K562 (cell line): ENCODE measurements around the gene NT5C1A. TPM values are rescaled to one million over a fixed set of nuclear protein-coding genes. Genes with fewer than 3 reads are reported as not detected.

ENCODE experiments used
- ATAC-seq: fragments of 200-7000 bp; cut with Tn5 transposase; 3 replicates; pipeline ENCODE4 v1.9.1; 2020; ENCODE audit warnings: moderate library complexity
- BruUV-seq: library from RNA; stranded (reverse); fragments of 400-500 nt; replicated peaks from 2 replicates; lab custom pipeline; 2021; lab: Mats Ljungman, UMichigan
- CTCF ChIA-PET: fragments of 300-600 bp; formaldehyde crosslinking; extraction: SDS; loops from one replicate; lab custom pipeline; 2021; ENCODE audit warnings: low intra/inter-chr PET ratio; lab: Yijun Ruan, JAX
- POLR2A ChIA-PET: fragments of 300-600, 350-650 bp; sonication (Branson Sonifier 250); formaldehyde crosslinking; extraction: SDS; loops from one replicate; lab custom pipeline; 2021; ENCODE audit warnings: antibody characterized with exemption, inconsistent platforms; lab: Yijun Ruan, JAX
- DNase-seq, 4 experiments: peaks; one replicate each; pipeline versions ENCODE4 v3.0.0 to v3.0.0-alpha.2; 2011 to 2018; ENCODE audit warnings: low spot score in 3 of 4, mixed read lengths in 3 of 4; ENCODE audit errors: extremely low read depth in 1 of 4
- FAIRE-seq: peaks from 2 replicates; lab custom pipeline; 2011; peaks lifted over from hg19 to GRCh38; lab: Jason Lieb, UNC
- H2AFZ ChIP-seq: 2 replicates; pipeline ENCODE4 v1.6.0; 2011; ENCODE audit warnings: low read depth, low read length, control low read depth, inconsistent platforms
- H3K27ac ChIP-seq: fragments of 200-600 bp; 3 replicates; pipeline ENCODE4 v1.8.0; 2011; ENCODE audit warnings: low read depth, mild to moderate bottlenecking, control low read depth, inconsistent platforms, low read length, moderate library complexity, mixed read lengths; ENCODE audit errors: extremely low read depth
- H3K27me3 ChIP-seq, 2 experiments: fragments of 300-600 bp in 1 of 2; 2 replicates in 1 of 2; 3 replicates in 1 of 2; pipeline versions ENCODE4 v1.6.0 to v1.8.0; 2011; ENCODE audit warnings: inconsistent platforms in 2 of 2, low read length in 2 of 2, mild to moderate bottlenecking in 1 of 2, mixed read lengths in 1 of 2, moderate library complexity in 1 of 2; ENCODE audit not compliant: control insufficient read depth in 2 of 2, insufficient read depth in 2 of 2
- H3K36me3 ChIP-seq: fragments of 300-600 bp; 3 replicates; pipeline ENCODE4 v1.8.0; 2011; ENCODE audit warnings: mild to moderate bottlenecking, low read length, inconsistent platforms; ENCODE audit not compliant: control insufficient read depth, insufficient read depth
- H3K4me1 ChIP-seq, 2 experiments: fragments of 200-600 bp in 1 of 2; replicated peaks in 1 of 2; 2 replicates in 1 of 2; 3 replicates in 1 of 2; pipeline versions ENCODE4 v1.5.1 to v1.8.0; 2011; ENCODE audit warnings: inconsistent platforms in 2 of 2, low read length in 2 of 2, mild to moderate bottlenecking in 1 of 2, mixed read lengths in 1 of 2, moderate library complexity in 1 of 2; ENCODE audit not compliant: control insufficient read depth in 2 of 2, insufficient read depth in 2 of 2
- H3K4me2 ChIP-seq: 2 replicates; pipeline ENCODE4 v1.6.1; 2011; ENCODE audit warnings: low read length, control low read depth, inconsistent platforms, mixed read lengths; ENCODE audit not compliant: insufficient read depth
- H3K4me3 ChIP-seq: fragments of 200-600 bp; sonication (generic), shearing (Covaris generic); 2 replicates; pipeline ENCODE4 v1.5.1; 2016; ENCODE audit warnings: control low read depth, inconsistent platforms
- H3K79me2 ChIP-seq: fragments of 200-600 bp; 3 replicates; pipeline ENCODE4 v1.8.0; 2011; ENCODE audit warnings: low read length, inconsistent platforms; ENCODE audit not compliant: control insufficient read depth, insufficient read depth
- H3K9ac ChIP-seq, 2 experiments: 2 replicates each; pipeline versions ENCODE4 v1.6.0 to v1.6.1; 2011; ENCODE audit warnings: low read depth in 2 of 2, low read length in 2 of 2, control low read depth in 1 of 2, inconsistent platforms in 1 of 2, mild to moderate bottlenecking in 1 of 2, mixed read lengths in 1 of 2; ENCODE audit not compliant: insufficient read depth in 1 of 2
- H3K9me1 ChIP-seq: one replicate; pipeline ENCODE4 v1.6.0; 2011; ENCODE audit warnings: inconsistent platforms, mild to moderate bottlenecking, low read length, moderate library complexity; ENCODE audit not compliant: control insufficient read depth, insufficient read depth
- H3K9me3 ChIP-seq: replicated peaks from 2 replicates; pipeline ENCODE4 v1.5.1; 2011; ENCODE audit warnings: low read depth, low read length, inconsistent platforms; ENCODE audit not compliant: control insufficient read depth, insufficient read depth
- H4K20me1 ChIP-seq: replicated peaks from 2 replicates; pipeline ENCODE4 v1.6.1; 2011; ENCODE audit warnings: low read length, inconsistent platforms, mixed read lengths; ENCODE audit not compliant: control insufficient read depth, insufficient read depth
- BHLHE40 ChIP-seq: IDR thresholded peaks from 2 replicates; pipeline ENCODE4 v1.6.1; 2011; ENCODE audit warnings: low read length, improper control_type of control experiment
- ELF2 ChIP-seq: fragments of 250-450 bp; sonication (Bioruptor Pico); IDR thresholded peaks from 2 replicates; pipeline ENCODE4 v1.5.0; 2021; ENCODE audit warnings: mild to moderate bottlenecking
- ETV5 ChIP-seq: sonication (generic); formaldehyde crosslinking; IDR thresholded peaks from 2 replicates; pipeline ENCODE4 v1.4.0; 2020; ENCODE audit warnings: low read depth, mild to moderate bottlenecking, missing genetic modification reagents
- GABPA ChIP-seq: fragments of 200-800 bp; sonication (Bioruptor generic); conservative IDR thresholded peaks from 2 replicates; pipeline ENCODE4 v1.6.1; 2016; ENCODE audit warnings: low read depth, missing genetic modification characterization, missing compliant biosample characterization
- GTF2F1 ChIP-seq: IDR thresholded peaks from 2 replicates; pipeline ENCODE4 v1.6.1; 2011; ENCODE audit warnings: low read depth, low read length, improper control_type of control experiment
- HDAC1 ChIP-seq, 2 experiments: fragments of 450-650 bp; IDR thresholded peaks; 2 replicates each; pipeline ENCODE4 v1.6.1; 2016 to 2017; ENCODE audit warnings: inconsistent platforms in 1 of 2, mild to moderate bottlenecking in 1 of 2, moderate library complexity in 1 of 2
- HLTF ChIP-seq: fragments of 450-650 bp; IDR thresholded peaks from 2 replicates; pipeline ENCODE4 v1.6.1; 2016
- MTA3 ChIP-seq: fragments of 450-650 bp; formaldehyde crosslinking; IDR thresholded peaks from 2 replicates; pipeline ENCODE4 v1.6.1; 2017; ENCODE audit warnings: mild to moderate bottlenecking, borderline replicate concordance
- PRMT5 ChIP-seq: sonication (generic); formaldehyde crosslinking; IDR thresholded peaks from 2 replicates; pipeline ENCODE4 v1.5.0; 2020; ENCODE audit warnings: missing genetic modification reagents
- RREB1 ChIP-seq: fragments of 250-450 bp; sonication (Bioruptor Pico); IDR thresholded peaks from 2 replicates; pipeline ENCODE4 v1.4.0; 2020
- SIN3A ChIP-seq, 2 experiments: fragments of 150-350 bp in 1 of 2; IDR thresholded peaks; 2 replicates each; pipeline ENCODE4 v1.6.1; 2011 to 2016; ENCODE audit warnings: borderline replicate concordance in 2 of 2, low read depth in 2 of 2, low read length in 2 of 2, mild to moderate bottlenecking in 2 of 2, moderate library complexity in 2 of 2; ENCODE audit not compliant: control insufficient read depth in 1 of 2
- SUPT5H ChIP-seq: fragments of 450-650 bp; IDR thresholded peaks from 2 replicates; pipeline ENCODE4 v1.6.1; 2016
- TEAD2 ChIP-seq: fragments of 450-650 bp; IDR thresholded peaks from 2 replicates; pipeline ENCODE4 v1.6.1; 2016; ENCODE audit warnings: missing genetic modification characterization, control low read depth, missing compliant biosample characterization
- THAP7 ChIP-seq: fragments of 250-450 bp; sonication (Bioruptor Pico); IDR thresholded peaks from 2 replicates; pipeline ENCODE4 v1.5.0; 2021
- ZBTB1 ChIP-seq: sonication (generic); formaldehyde crosslinking; IDR thresholded peaks from 2 replicates; pipeline ENCODE4 v1.8.1; 2023; ENCODE audit warnings: missing genetic modification reagents, low read depth, mild to moderate bottlenecking, borderline replicate concordance
- ZNF175 ChIP-seq: fragments of 200-800 bp; sonication (Bioruptor generic); IDR thresholded peaks from 2 replicates; pipeline ENCODE4 v1.6.1; 2016; ENCODE audit warnings: low read depth, mild to moderate bottlenecking, missing genetic modification characterization, missing compliant biosample characterization
- ZNF436 ChIP-seq: fragments of 250-450, 450-650 bp; sonication (Bioruptor Pico); formaldehyde crosslinking; IDR thresholded peaks from 2 replicates; pipeline ENCODE4 v1.7.0; 2020; ENCODE audit warnings: mild to moderate bottlenecking
- ZNF696 ChIP-seq: fragments of 250-450 bp; sonication (Bioruptor Pico); conservative IDR thresholded peaks from 2 replicates; pipeline ENCODE4 v1.4.0; 2020; ENCODE audit warnings: mild to moderate bottlenecking, moderate library complexity
- WGBS: fragments of 100-300 bp; shearing (Covaris generic); methylation state at CpG from one replicate; pipeline ENCODE4 v1.1.6; 2016; ENCODE audit warnings: low coverage, mixed read lengths; ENCODE audit not compliant: insufficient coverage; ENCODE audit errors: missing lambda C conversion rate; 5-methylcytosine and 5-hydroxymethylcytosine counted together
- in situ Hi-C: fragments of 300-500 bp; cut with MboI; formaldehyde crosslinking; loops from 4 replicates; pipeline ENCODE4 v1.15.0; 2018; ENCODE audit warnings: inconsistent platforms, mixed read lengths
- intact Hi-C: fragments of 100-400 bp; cut with micrococcal nuclease; formaldehyde crosslinking; loops from 2 replicates; pipeline ENCODE4 v1.14.2; 2022
- polyA plus RNA-seq, 8 experiments: library from polyadenylated mRNA; depleted of rRNA in 4 of 8; stranded (reverse) in 5 of 8; unstranded in 3 of 8; fragments of >200 nt; fragmentation: Nextera tagmentation in 2 of 8; fragmentation: Illumina TruSeq in 1 of 8; extraction: Ambion mirVana in 2 of 8; extraction: Trizol in 1 of 8; gene quantifications; 2 replicates each; pipeline versions ENCODE4 v1.2.1 to v1.2.3, GENCODE V29; 2011 to 2014; ENCODE audit warnings: inconsistent platforms in 1 of 8, missing spikeins in 1 of 8
- total RNA-seq, 7 experiments: library from RNA; depleted of rRNA in 6 of 7; stranded (reverse); fragments of >200 nt in 6 of 7; fragmentation: Illumina TruSeq in 2 of 7; extraction: Trizol in 2 of 7; gene quantifications; 2 replicates each; pipeline versions ENCODE4 v1.2.1 to v1.2.3, GENCODE V29; 2011 to 2021; ENCODE audit warnings: low replicate concordance in 1 of 7

The NT5C1A gene
- total and polyA plus RNA-seq, 9 of the 15 experiments (the other 6 are each of a cell fraction or from before 2014, with no cell fraction given) = not detected

- TF ChIP-seq ZNF436 (no peak), ZNF175 (CRISPR knock-in tag) (no peak), TEAD2 (tag) (no peak), SIN3A (IDR thresholded peaks at IDR 0.05; ENCODE audit: borderline replicate concordance in 2 of 2, control insufficient read depth in 1 of 2, low read depth in 2 of 2, low read length in 2 of 2) (no peak), ZNF696 (CRISPR knock-in tag) (no peak), SUPT5H (no peak)
These were observed 16.8 kb upstream of the NT5C1A start (continued) for GRCh38 chr1:39688706-39689105.

- no peak overlapping the region for H3K9ac ChIP-seq
- no TSS peak for BruUV-seq
- intact Hi-C loops (no loop called here), in situ Hi-C loops (no loop called here)
- no peak overlapping the region for H3K4me3 ChIP-seq
- FAIRE-seq = no peak
- H3K27ac ChIP-seq = no peak overlapping the region
- H3K4me1 ChIP-seq = peaks cover 0 to 21% of the 10 kb centered on the region in 2 experiments; a peak in 2 of 5 replicates
- ATAC-seq = no peak
- H2AFZ ChIP-seq = no peak overlapping the region
- no peak for TF ChIP-seq HLTF
- TF ChIP-seq GABPA (tag) = no peak
- TF ChIP-seq BHLHE40 = no peak
- no peak for TF ChIP-seq ETV5 (CRISPR knock-in tag)
- no peak for TF ChIP-seq RREB1 (CRISPR knock-in tag)
- no peak for TF ChIP-seq PRMT5
- TF ChIP-seq ZBTB1 (CRISPR knock-in tag) = no peak
- TF ChIP-seq ELF2 (CRISPR knock-in tag) = no peak
- TF ChIP-seq THAP7 (CRISPR knock-in tag) = no peak
- no peak for TF ChIP-seq HDAC1 (IDR thresholded peaks at IDR 0.05)
- TF ChIP-seq MTA3 = no peak
- TF ChIP-seq GTF2F1 = no peak
- ChIA-PET POLR2A (no interaction called here), CTCF (no interaction called here)
- no peaks in the 10 kb centered on the region for H3K9me3 ChIP-seq
- H3K4me2 ChIP-seq = no peak overlapping the region
- no peaks in the 10 kb centered on the region for H4K20me1 ChIP-seq
- DNase-seq = no peak
- no peaks in the 10 kb centered on the region for H3K9me1 ChIP-seq
- H3K27me3 ChIP-seq = peaks cover 27 to 80% of the 10 kb centered on the region in 2 experiments
- 8% methylated on average over 2 of the region's 2 CpGs for WGBS
- H3K36me3 ChIP-seq = no peaks in the 10 kb centered on the region
- H3K79me2 ChIP-seq = no peaks in the 10 kb centered on the region
These were observed 15.3 kb upstream of the NT5C1A start for GRCh38 chr1:39687243-39687642.
